GM21825 (cell line): ENCODE measurements around the gene RAB9B.

Experiments used
- ATAC-seq: cut with Tn5 transposase; IDR thresholded peaks from one replicate; pipeline ENCODE4 v1.9.1; 2021; ENCODE audit warnings: mild to moderate bottlenecking, moderate library complexity; ENCODE audit not compliant: unreplicated experiment

Gene RAB9B

DNA sequence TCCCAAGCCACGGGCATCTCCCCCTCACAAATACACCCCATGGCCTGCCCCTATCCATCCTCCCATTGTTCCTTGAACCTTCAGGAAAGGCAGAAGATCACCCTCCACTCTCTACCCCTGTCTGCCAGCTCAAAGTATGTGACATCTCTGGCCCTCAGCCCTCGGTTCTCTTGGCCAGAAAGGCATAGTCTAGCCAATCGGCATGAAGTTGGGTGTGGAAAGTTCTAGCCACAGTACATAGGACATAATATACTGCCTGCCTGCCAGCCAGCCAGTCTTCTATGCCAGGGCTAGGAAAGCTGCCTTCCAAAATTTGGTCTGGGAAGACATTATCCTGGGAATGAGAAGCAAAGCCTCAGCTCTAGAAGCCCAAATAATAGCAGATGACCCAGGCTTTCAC is 58.6 kb downstream of the RAB9B start:
- no peak for ATAC-seq
